HG03159 (cell line): ENCODE measurements around the gene IRX4.

Experiments used
- ATAC-seq: cut with Tn5 transposase; IDR thresholded peaks from one replicate; pipeline ENCODE4 v1.9.1; 2021; ENCODE audit warnings: mild to moderate bottlenecking, moderate library complexity; ENCODE audit not compliant: unreplicated experiment

The IRX4 gene

DNA sequence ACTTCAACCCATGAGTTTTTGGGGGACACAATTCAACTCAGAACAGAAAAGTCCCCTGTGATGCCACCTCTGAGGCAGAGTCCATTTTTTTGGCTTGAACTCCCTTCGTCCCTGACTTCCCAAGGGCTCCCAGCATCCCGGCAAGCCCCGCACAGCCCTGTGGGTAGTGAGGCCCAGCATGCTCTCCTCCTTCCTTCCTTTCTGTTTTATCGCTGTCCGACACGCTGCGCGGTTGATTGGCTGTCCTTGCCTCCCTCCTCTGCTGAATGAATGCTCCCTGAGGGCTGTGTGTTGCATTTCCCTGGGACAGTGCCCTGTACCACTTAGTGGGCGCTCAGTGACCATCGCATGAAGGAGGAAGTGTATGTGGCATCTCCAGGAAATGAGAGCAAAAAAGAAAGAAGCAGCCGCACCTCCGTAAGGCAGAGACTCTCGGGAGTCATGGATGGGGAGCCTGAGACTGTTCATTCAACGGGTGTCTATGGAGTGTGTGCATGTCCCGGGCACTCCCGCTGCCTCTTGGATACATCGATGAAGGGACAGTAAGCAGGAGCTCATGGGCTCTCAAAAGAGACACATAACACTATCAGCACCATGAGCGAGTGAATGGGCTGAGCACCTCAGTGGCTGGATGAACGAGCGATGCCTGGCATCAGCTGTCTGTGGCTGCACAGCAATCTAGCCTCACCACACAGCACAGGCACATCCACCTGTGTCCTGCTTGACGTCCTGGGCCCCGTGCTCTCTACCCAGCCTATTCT, 10.1 kb upstream of the IRX4 start:
- no peak for ATAC-seq

DNA sequence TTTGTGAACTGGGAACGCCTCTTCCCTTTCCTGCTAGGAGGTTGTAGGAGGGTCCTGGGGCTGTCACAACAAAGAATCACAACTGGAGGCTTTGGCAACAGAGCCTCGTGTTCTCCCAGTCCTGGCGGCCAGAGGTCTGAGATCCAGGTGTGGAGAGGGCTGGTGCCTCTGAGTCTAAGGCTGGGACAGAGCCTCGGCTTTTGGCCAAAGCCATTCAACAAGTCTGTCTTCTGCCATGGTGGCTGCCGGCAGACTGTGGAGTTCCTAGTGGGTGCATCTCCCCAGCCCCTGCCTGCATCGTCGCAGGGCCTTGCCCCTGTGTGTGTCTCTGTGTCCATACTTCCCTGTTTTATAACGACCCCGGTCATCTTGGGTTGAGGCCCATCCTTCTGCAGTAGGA, 9.5 kb upstream of the IRX4 start:
- no peak for ATAC-seq

- ATAC-seq = no peak
Observed at GRCh38 chr5:1891391-1891790, 8.7 kb upstream of the IRX4 start.

GRCh38 chr5:1890296-1890695, 7.6 kb upstream of the IRX4 start:
- ATAC-seq = no peak

DNA sequence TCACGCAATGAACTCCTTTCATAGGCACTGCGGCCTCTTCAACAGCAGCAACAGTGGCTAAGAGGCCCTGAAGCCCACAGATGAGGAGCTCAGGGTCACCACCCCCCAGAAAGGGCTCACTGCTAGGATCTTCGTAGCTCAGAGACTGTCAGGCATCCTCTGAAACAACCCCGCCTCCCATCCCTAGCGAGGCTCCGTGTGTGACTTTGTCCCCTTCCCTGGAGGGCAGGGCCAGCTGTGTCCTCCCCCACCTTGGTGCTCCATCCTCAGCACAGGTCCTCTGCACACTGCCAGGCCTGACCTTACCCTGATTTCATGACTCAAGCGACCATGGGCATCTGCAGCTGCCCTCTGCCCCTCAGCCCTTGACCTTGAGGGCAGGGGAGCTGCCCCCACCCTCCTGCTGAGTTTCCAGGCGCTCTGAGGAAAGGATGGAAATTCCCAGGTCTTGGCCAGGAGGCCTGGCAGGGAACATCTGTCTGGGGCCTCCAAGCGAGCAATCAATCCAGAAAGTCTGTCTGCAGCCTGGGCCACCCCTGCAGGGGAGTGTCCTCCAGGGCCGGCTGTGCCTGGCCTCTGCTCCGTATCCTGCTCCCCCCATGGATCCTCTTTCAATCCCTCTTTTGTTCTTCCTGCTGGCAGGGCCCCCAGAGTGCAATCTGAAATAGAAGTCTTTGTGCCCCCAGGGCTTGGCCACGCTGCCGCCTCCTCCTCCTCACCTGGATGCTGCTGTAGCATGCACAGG, 6.8 kb upstream of the IRX4 start:
- ATAC-seq = no peak

DNA sequence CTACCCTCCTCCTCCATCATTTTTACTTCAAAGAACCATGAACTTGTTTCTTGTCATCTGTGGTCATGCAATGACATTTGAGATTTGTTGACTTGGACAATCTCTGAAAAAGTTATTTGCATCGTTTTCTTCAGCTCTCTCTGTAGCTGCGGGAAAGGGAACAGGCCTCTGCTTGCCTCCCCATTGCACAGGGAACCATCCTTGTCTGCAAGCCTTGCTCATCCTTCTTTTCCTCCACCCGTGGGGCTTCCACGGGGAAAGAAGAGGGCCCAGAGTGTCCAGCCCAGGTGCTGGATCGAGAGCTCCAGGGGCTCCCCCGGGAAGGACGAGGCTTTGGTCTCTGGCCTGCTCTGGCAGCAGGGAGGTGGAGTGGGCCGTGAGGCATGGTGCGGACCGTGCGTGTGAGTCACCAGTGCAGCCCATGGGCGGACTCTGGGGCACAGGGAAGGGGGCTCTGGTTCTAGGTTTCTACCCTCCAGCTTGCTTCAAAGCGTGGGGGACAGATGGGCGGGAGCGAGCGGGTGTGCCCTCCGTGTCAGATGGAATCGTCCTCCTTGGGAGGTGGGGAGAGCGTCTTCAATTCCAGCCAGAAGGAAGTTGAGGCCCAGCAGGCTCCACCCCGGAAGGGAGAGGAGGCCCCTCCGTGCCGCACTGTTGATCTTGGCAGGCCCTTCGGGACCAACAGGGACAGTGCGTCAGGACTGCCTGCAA, 6.0 kb upstream of the IRX4 start:
- no peak for ATAC-seq

DNA sequence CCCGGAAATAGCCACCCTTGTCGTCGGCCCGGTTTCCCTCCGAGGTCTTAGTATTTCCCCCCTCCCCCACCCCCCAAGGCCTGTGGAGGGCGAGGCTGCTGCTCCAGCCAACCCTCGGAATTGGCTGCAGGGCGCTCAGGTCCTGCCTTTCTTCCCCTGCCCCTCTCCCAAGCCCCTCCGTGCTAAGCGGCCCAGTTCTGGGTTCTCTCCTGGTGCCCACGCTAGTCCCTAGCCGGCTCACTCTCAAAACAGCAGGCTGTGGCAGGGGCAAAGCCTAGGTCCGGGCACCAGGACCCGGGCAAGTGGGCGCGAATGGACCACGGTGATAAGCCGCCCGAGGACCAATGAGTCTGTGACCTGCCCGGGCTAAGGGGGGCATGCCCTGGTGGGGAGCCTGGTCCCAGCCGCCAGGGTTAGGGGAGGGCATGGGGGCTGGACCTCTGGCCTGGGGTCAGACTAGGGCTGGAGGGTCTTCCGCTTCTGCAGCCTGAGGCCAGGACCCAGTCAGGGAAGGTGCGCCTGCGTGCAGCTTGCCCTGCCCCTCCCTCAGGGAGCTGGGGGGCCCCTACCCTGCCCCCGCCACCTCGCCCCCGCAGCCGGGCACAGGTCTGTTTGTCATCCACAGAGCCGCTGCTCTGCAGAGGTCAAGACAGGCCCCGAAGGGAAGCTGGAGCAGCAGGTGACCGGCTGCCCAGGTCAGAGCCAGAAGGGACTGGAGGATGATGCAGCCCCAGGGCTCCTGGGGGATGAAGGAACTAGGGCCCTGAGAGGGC, 5.0 kb upstream of the IRX4 start:
- no peak for ATAC-seq

DNA sequence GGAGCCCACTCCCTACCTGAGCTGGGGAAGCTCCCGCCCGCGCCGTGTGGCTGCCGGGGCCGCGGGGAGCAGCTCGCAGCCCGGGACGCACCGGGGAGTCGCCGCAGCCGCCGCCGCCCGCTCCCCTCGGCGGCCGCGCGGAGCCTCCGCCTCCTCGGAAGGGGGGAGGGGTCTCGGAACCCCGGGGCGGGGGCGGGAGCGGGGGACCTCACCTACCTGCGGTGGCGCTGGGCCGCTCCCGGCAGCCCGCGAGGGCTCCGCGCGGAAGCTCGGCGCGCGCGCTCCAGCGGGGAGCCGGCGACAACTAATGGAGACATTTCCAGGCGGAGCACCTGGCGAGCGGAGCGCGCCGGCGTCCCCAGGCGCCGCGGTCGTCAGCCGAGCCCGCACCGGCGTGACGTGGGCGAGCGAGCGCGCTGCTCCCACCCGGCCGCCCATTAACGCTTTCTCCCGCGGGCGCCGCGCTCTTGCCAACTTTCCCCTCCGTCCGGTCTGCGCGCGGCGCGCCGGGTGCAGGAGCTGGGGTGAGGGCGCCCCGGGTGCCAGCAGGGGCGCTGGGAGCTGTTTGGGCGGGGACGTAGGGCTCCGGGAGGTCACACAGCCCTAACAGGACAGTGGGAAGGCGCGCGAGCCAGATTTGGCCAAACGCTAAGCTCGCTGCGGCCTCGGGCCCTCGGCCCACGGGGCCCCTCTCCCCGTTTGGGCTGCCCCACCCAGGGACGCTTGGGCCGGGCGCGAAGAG, 4.3 kb upstream of the IRX4 start:
- ATAC-seq = no peak

DNA sequence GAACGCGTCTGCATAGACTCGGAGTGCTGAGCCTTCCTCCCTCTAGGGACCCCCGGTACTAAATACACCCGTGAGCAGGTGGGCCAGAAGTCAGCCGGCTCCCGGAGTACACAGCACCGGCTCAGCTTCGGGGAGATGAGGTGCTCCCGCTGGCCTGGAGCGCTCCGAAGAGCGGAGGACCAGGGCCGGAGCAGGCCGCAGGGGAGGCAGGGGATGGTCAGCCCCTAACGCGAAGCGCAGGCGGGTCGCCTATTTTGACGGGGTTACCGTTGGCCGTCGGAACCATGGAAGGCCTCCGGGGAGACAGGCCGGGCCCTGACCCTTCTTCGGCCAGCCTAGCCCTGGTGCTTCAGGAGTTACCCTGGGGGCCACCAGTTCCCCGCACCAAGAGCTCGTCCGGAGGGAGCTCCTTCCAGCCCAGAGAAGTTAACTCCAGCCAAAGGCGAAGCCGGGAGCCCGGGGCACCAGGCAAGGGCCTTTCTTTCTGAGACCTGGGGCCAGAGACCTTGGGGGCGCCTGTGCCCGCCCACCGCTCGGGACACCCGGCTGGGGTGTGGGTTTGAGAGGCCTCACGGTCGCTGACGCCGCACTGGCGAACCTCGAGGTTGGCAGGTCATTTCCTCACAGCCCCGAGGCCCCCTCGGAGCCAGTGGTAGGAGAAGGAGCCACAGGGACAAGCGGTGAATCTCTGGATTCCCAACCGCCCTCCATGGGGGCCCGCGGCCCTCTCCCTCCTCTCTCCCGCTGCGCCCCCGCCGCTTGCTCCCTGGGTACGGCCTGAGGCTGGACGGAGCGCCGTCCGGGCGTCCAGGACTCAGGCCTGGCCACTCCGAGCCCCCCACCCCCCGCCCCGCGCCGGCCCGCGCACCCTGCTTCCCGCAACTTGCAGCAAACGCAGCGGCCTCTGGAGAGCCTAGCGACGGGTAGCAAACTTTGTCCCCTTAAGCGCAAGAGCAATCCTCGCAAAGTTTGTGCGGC, 3.4 kb upstream of the IRX4 start:
- ATAC-seq = no peak

DNA sequence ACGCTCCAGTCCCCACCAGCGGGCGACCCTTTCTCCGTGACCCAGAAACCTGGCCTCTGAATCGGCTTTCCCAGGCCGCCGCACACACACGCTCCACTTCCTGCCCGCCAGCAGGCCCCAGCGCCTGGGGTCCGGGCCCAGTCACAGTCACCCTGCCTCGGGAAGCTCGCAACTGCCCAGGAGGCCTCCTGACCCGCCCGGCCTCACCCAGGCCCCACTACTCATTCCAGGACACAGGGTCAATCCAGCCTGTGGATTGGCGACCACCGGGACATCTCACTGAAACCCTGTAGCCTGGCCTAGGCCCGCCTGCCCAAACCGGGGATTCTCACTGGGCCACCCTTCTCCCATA, 2.7 kb upstream of the IRX4 start:
- no peak for ATAC-seq

DNA sequence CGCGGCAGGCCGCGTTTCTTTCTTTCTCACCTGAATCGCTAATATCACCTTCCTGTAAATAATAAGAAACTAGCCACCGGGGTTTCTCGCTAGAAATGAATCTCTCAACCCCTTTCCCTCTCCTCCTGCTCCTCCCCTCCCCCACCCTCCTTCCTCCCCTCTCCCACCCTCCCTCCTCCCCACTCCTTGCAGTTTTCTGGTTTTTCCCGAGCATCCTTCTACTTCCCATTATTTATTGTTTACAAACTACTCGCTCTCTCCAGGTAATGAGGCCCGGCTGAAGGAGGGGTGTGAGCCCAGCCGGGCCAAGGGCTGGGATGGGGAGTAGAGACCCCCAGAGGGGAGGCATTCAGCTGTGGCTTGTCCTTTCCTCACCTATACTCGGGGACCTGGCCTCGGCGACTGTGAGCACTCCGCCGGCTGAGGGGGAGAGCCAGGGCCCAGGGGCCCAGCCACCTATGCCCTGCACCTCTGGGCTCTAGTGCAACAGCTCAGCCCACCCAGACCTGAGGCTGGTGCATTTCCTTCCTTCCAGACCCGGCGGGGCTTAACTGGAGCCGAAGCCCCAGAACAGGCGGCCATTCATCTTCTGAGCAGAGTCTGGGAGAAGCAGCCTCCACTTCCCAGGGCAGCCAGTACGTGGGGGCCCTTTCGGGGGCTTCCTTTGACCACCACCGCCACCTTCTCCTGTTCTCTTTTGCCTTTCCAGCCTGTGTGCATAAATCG, 2.1 kb upstream of the IRX4 start:
- no peak for ATAC-seq

- ATAC-seq = no peak
Observed at GRCh38 chr5:1883925-1884677, 1.4 kb upstream of the IRX4 start.

DNA sequence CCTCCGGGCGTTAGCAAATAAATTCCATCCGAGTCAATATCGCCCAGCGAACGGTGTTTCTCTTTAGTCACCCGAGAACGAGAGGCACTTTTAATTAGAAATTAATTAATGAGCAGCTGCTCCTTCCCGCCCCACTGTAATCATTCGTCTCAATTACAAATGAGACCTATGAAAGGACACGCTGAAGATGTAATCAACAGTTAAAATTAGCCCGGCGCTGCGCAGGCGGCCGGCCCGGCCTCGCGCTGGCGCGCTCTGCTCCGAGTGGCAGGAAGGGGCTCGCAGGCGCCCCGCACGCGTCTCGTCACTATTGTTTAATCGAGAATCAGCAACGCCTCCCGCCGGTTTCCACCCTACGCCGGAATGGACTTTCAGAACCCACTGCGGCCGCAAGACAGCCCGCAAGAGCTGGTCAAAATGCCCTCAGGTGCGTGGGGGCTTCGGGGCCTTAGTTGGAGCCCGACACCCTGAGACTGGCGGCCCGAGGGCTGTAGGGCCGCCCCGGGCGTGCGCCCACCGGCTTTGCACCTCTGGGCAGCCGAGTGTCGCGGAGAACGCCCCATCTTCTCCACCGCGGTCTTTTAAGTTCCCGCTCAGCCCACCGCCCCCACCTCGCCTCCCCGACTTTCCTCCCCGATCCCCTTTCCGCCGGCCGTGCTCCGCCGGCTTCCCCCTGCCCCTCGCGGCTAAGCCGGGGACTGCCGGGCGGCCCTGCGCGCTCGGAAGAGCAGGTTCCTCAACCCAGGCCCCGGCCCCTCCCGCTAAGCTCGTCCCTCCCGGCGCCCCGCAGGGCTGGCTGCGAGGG, 597 bp upstream of the IRX4 start:
- no peak for ATAC-seq

DNA sequence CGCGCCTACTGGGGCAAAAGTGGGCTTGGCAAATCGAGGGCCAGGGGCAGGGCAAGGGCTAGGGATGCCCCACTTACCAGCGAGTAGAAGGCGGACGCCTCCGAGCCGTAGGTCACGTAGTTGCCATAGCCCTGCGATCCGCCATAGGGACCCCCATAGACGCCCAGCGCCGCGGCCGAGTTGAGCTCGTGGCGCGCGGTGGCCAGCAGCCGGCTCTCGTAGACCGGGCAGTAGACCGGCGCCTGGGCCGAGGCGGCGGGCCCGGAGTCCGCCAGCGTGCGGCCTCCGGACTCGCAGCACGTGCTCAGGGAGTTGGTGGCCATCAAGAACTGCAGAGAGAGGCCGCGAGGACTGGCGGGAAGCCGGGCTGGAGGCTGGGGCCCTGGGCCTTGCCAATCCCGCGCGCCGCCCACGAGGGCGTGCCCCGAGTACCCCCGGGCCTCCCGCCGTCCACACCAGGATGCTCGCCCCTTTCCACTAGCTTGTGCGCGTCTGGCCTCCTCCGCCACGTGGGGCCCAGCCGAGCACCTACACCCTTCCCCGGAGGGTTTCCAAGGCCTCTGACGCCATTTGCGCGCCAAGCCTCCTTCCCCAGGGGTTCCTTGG, 891 bp downstream of the IRX4 start:
- no peak for ATAC-seq

DNA sequence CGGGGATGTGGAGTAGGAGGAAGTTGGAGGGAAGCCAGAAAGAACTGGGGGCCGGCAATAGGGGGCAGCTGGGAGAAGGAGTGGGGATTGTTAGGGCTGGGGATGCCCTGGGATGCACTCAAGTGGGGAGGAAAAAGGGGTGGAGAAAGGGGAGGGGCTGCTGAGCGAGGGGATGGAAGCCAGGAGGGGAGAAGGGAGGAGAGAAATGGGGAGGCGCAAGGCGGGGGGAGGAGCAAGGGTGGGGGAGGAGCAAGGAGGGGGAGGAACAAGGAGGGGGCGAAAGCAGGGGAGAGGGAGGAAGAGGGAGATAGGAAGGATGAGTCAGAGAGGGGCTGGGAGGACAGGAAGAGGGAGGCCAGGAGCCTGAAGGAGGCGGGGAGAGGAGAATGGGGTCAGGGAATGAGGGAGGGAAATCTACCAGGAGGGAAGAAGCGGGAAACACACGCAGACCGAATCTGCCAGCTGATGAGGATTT, 1.6 kb downstream of the IRX4 start:
- ATAC-seq = no peak

GRCh38 chr5:1880377-1881025, 2.2 kb downstream of the IRX4 start:
- no peak for ATAC-seq
